ENCODE results near the gene SEC62.

Gene SEC62

GRCh38 chr3:169996063-169996462, 29.5 kb downstream of the SEC62 start:
- TF ChIP-seq SPI1 (IDR thresholded peaks at IDR 0.05; ENCODE audit: borderline replicate concordance, low read depth) (no peak), GABPA (IDR thresholded peaks at IDR 0.05; ENCODE audit: low read depth) (no peak), POLR2AphosphoS5 (IDR thresholded peaks at IDR 0.05; ENCODE audit: low read depth) (no peak), CTCF (IDR thresholded peaks at IDR 0.05; ENCODE audit: insufficient read depth, low read length) (no peak), REST (IDR thresholded peaks at IDR 0.05; ENCODE audit: insufficient replicate concordance, low read depth) (no peak)
- no peak overlapping the region for H3K27ac ChIP-seq (replicated peaks)

GRCh38 chr3:169998668-169999131, 32.1 kb downstream of the SEC62 start:
- no peak for TF ChIP-seq CTCF (IDR thresholded peaks at IDR 0.05; ENCODE audit: insufficient read depth, low read length)
- no peaks in the 10 kb centered on the region for H3K27me3 ChIP-seq (ENCODE audit: insufficient read depth, poor library complexity, severe bottlenecking)
- H3K4me3 ChIP-seq (replicated peaks; ENCODE audit: insufficient read depth, low read length) = no peak overlapping the region
- 0 out of 2 replicates have a peak overlapping the region, but pooled peaks have one; percentile 4 for H3K27ac ChIP-seq (replicated peaks)
- peak; percentile 46 to 48 for DNase-seq (ENCODE audit: low read depth in 1 of 2, low spot score in 1 of 2)

More at GRCh38 chr3:169996063-169996462, 29.5 kb downstream of the SEC62 start:
- Histone ChIP-seq H3K4me3 (replicated peaks; ENCODE audit: insufficient read depth, low read length) (no peak overlapping the region), H3K27me3 (ENCODE audit: insufficient read depth, poor library complexity, severe bottlenecking) (no peaks in the 10 kb centered on the region)
- no peak for DNase-seq (ENCODE audit: low read depth in 1 of 2, low spot score in 1 of 2)

GRCh38 chr3:169999433-169999832, 32.8 kb downstream of the SEC62 start:
- Histone ChIP-seq H3K4me3 (replicated peaks; ENCODE audit: insufficient read depth, low read length) (no peak overlapping the region), H3K27me3 (ENCODE audit: insufficient read depth, poor library complexity, severe bottlenecking) (no peaks in the 10 kb centered on the region), H3K27ac (replicated peaks) (no peak overlapping the region)
- DNase-seq (ENCODE audit: low read depth in 1 of 2, low spot score in 1 of 2) = no peak
- TF ChIP-seq REST (IDR thresholded peaks at IDR 0.05; ENCODE audit: insufficient replicate concordance, low read depth) = no peak
- TF ChIP-seq SPI1 (IDR thresholded peaks at IDR 0.05; ENCODE audit: borderline replicate concordance, low read depth) = no peak
- no peak for TF ChIP-seq POLR2AphosphoS5 (IDR thresholded peaks at IDR 0.05; ENCODE audit: low read depth)
- TF ChIP-seq CTCF (IDR thresholded peaks at IDR 0.05; ENCODE audit: insufficient read depth, low read length) = no peak
- no peak for TF ChIP-seq GABPA (IDR thresholded peaks at IDR 0.05; ENCODE audit: low read depth)

- Histone ChIP-seq H3K27ac (replicated peaks) (no peak overlapping the region), H3K4me3 (replicated peaks; ENCODE audit: insufficient read depth, low read length) (no peak overlapping the region), H3K27me3 (ENCODE audit: insufficient read depth, poor library complexity, severe bottlenecking) (no peaks in the 10 kb centered on the region)
- TF ChIP-seq SPI1 (IDR thresholded peaks at IDR 0.05; ENCODE audit: borderline replicate concordance, low read depth) (no peak), REST (IDR thresholded peaks at IDR 0.05; ENCODE audit: insufficient replicate concordance, low read depth) (no peak), CTCF (IDR thresholded peaks at IDR 0.05; ENCODE audit: insufficient read depth, low read length) (no peak), POLR2AphosphoS5 (IDR thresholded peaks at IDR 0.05; ENCODE audit: low read depth) (no peak), GABPA (IDR thresholded peaks at IDR 0.05; ENCODE audit: low read depth) (no peak)
- DNase-seq (ENCODE audit: low read depth in 1 of 2, low spot score in 1 of 2) = no peak
These were observed 33.4 kb downstream of the SEC62 start for GRCh38 chr3:170000051-170000450.

All from HL-60 (cell line).